HG03432 (cell line): Measurements from ENCODE around the gene TMEM134.

Source experiments
- ATAC-seq: cut with Tn5 transposase; IDR thresholded peaks from one replicate; pipeline ENCODE4 v1.9.1; 2021; ENCODE audit warnings: mild to moderate bottlenecking, moderate library complexity; ENCODE audit not compliant: unreplicated experiment

TMEM134 gene

GRCh38 chr11:67440229-67441097 is 28.6 kb downstream of the TMEM134 start:
- ATAC-seq: no peak

DNA sequence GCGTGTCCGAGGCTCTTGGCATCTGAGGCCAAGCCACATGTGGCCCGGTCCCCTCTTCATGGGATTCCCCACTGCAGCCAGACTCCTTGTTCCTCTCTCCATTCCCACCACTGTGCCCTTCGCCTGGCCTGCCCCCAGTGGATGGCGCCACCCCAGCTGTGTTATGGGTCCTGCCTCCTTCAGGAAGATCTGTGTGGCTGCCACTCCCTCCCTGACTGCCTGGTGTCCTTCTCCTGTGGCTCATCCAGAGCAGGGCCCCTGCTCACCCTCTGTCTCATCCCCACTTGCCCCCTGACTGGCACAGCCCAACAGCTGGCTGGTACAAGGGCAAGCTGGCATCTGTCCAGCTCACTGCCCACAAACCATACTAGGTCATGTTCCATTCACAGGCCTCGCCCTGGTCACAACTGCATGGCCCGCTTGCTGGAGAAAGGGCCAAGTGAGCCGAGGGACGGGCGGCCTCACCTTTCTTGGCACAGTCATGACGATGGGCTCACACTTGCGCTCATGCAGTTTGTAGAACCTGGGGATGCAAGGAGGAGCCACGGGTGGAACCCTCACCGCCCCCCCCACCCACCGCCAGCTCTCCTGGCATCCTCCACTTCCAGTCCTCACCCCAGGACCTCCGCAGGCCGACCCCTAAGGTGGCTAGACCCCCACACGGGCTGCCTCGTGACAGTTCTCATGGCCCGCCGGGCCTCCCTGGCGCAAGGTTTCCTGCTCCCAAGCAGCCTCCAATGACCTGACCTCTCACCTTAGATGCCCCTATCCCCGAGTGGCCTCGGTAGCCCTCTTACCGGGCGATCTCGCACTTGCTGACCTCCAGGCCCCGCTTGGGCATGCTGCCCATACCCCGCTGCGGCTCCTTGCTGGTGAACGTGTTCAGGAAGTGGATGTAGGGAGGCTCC is 29.5 kb downstream of the TMEM134 start:
- ATAC-seq: no peak

DNA sequence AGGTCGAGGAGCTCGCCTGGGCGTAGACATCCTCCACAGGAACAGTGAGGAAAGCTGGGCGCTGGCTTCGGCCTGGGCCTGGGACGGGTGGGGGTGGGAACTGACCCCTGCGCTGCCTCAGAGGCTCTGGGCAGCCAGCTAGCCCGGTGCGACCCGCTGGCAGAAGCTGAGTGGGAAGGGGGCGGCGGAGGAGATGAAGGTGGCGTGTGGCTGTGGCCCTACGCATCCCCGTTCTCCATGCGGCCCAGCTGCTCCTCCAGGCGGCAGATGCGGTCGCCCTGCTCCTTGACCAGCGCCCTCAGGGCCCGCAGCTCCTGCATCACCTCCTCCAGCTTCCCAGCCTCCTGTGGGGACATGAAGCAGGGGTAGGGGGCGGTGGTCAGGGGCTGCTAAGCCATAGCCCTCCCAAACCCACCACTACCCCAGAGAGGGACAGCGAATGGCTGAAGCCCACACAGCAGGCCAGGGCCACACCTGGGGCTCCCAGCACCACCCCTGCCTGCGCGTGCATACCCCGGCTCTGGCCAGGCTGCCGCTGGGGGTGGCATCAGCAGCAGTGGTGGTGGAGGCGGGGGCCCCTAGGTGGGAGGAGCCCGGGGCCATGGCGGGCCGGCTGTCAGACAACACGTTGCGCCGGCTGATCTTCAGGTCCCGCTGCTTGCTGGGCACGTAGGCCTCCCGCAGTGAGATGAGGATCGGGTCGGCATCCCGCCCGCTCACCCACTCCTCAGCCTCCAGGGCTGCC is 30.7 kb downstream of the TMEM134 start:
- no peak for ATAC-seq

- no peak for ATAC-seq
These were observed 31.3 kb downstream of the TMEM134 start for GRCh38 chr11:67437809-67438157.

DNA sequence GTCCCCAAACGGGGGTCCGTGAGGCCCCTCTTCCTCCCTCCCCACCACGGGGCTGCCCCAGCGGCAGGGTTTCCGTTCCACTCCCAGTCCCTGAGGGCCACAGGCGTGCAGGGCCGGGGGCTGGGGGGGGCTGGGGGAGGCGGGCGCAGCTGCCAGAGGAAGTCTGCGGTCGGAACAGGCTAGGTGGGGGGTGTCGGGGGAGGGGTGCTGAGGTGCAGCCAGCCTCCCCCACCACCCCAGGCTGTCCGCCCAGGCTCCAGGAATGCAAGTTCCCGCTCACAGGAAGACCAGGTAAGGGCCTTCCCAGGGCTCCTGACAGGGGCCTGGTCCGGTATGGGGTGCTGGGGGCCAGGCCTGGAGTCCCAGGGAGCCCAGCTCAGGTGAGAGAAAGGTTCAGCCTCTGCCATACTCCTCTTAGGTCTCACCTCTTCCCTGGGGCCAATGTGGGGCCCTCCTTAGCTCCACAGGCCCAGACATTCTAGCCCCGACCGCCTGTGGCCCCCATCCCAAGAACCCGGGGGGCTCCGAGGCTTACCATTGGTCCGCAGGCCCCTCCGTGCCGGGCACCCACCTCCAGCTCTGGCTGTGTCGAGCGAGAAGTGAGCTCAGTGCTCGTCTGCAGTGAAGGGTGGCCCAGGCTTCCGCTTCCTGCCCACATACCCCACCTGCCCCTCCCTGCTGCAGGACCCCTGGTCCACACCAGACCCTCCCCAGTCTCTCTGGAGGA is 31.8 kb downstream of the TMEM134 start, which contains the start of gene PTPRCAP:
Gene PTPRCAP (minus strand): TSS at position 601 of the 727 bp plus-strand sequence. CDS start 63 bp downstream, at position 538.
- ATAC-seq: no peak

- ATAC-seq: peak; percentile 36
These were observed 32.5 kb downstream of the TMEM134 start for GRCh38 chr11:67436459-67437081.

GRCh38 chr11:67435727-67436458 is 33.2 kb downstream of the TMEM134 start:
- no peak for ATAC-seq

DNA sequence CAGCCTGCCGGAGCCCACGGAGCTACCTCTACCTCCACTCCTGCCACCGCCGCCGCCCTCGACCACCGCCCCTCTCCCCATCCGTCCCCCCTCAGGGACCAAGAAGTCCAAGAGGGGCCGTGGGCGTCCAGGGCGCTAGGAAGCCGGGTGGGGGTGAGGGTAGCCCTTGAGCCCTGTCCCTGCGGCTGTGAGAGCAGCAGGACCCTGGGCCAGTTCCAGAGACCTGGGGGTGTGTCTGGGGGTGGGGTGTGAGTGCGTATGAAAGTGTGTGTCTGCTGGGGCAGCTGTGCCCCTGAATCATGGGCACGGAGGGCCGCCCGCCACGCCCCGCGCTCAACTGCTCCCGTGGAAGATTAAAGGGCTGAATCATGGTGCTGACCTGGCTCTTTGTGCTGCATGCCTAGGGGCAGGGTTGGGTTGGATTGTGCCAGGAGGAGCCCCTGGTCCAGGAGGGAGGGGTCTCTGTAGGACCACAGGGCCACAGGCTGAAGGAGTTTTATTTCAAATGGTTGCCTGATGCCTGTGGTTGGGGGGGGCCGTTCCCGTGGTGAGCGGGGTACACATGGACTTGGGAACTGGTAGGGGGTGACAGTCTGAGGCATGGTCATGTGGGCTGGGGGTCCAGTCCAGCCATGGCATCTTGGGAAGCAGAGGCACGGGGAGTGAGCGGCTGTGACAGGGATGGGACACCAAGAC is 33.9 kb downstream of the TMEM134 start:
- ATAC-seq: no peak

GRCh38 chr11:67434395-67434881 is 34.6 kb downstream of the TMEM134 start:
- no peak for ATAC-seq

DNA sequence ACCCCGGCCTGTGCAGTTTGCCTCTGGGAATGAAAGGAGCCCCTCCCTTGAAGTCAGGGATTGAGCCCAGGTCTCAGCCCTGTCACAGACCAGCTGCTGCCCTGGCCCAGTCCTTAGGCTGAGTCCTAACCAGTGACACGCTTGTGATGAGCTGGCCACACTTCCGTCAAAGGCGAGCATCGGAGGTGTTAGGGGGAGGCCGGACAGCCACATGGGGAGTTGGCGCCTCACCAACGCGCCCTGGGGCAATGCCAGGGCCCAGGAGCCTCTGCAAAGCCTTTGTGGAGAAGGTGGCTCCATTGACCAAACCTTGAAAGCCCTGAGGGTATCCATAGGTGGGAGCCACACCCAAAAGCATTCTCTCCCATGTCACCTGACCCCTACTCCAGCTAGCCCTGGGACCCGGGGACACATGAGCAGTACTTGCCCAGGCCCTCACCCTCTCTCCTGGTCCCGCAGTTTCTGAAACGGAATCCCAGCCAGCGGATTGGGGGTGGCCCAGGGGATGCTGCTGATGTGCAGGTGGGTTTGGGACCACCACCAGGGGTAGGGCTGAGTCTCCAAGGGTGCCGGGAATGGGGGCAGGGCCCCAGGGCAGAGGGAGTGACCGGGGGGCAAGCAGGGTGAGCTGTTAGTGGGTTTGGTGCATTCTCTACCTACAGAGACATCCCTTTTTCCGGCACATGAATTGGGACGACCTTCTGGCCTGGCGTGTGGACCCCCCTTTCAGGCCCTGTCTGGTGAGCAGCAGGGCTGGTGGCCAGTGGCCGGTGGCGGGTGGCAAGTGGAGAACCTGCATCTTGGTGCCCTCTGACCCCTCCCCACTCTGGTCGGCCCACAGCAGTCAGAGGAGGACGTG is 35.3 kb downstream of the TMEM134 start:
- ATAC-seq: no peak

GRCh38 chr11:67432655-67433349 is 36.2 kb downstream of the TMEM134 start:
- no peak for ATAC-seq

DNA sequence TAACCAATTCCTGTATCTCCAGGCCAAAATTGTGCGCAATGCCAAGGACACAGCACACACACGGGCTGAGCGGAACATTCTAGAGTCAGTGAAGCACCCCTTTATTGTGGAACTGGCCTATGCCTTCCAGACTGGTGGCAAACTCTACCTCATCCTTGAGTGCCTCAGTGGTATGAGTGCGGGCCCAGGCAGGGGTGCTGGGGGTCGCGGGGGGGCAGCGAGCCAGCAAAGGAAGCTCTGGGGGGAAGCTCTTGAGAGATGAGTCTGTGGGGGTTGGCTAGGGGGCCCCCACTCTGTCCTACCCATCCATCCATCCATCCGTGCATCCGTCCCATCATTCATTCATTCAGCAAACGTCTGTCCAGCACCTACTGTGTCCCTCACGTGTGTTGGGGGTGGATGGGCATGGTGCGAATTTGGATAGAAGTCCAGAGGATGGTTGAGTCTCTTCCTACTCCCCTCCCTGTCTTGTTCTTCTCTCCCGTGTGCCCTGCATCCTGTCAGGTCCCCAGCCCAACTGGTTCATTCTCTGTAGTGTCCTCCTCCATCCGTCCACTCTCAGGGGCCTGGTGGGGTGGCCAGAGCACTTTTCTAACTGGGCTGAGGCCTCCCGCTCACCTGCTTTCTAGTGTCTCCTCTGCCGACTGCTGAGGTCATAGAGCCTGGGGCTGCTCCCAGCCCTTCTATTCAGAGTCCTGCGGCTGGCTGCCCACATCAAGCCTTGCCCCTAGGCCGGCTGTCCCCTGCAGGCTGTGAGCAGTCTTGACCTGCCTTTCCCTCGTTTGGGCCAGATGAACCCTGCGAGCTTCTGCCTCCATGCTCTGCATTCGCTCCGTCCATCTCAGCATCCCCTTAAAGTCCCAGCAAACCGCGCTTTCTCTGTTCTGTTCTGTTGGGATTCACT is 37.5 kb downstream of the TMEM134 start:
- ATAC-seq: no peak

DNA sequence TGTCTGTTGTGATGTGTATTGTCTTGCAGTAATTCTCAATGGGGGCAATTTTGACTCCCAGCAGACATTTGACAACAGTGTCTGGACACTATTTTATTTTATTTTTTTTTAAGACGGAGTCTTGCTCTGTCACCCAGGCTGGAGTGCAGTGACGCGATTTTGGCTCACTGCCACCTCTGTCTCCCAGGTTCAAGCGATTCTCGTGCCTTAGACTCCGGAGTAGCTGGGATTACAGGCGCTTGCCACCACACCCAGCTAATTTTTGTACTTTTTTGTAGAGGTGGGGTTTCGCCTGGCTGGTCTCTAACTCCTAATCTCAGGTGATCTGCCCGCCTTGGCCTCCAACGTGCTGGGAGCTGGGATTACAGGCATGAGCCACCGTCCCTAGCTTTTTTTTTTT is 39.3 kb downstream of the TMEM134 start:
- ATAC-seq: no peak

GRCh38 chr11:67429038-67429668 is 39.9 kb downstream of the TMEM134 start:
- no peak for ATAC-seq
